Right lobe of liver (tissue), 4 donors: ENCODE data around the gene TLR9.
A peak's percentile ranks its signal among the peaks of the same experiment; 100 is the strongest.

Experiments used
- POLR2A ChIP-seq: fragments of 450-650 bp; IDR thresholded peaks from one replicate; pipeline ENCODE4 v1.6.1; 2017; ENCODE audit warnings: antibody characterized with exemption, mild to moderate bottlenecking
- TF ChIP-seq, protein P1 (sequence below), 4 donors: fragments of 200-600 bp in 3 of 4; fragments of 450-650 bp in 1 of 4; IDR thresholded peaks; one replicate each; pipeline versions ENCODE4 v1.5.1 to v1.8.0; 2016 to 2022; ENCODE audit warnings: antibody characterized with exemption in 4 of 4, mild to moderate bottlenecking in 2 of 4
- donor health status: DM: no; HTN: no; CAD: no.
- donor health status: DM: no; HTN: no; CAD: no.
- donor health status: DM: no; HTN: yes; CAD: no.

- TF ChIP-seq, protein P1, sequence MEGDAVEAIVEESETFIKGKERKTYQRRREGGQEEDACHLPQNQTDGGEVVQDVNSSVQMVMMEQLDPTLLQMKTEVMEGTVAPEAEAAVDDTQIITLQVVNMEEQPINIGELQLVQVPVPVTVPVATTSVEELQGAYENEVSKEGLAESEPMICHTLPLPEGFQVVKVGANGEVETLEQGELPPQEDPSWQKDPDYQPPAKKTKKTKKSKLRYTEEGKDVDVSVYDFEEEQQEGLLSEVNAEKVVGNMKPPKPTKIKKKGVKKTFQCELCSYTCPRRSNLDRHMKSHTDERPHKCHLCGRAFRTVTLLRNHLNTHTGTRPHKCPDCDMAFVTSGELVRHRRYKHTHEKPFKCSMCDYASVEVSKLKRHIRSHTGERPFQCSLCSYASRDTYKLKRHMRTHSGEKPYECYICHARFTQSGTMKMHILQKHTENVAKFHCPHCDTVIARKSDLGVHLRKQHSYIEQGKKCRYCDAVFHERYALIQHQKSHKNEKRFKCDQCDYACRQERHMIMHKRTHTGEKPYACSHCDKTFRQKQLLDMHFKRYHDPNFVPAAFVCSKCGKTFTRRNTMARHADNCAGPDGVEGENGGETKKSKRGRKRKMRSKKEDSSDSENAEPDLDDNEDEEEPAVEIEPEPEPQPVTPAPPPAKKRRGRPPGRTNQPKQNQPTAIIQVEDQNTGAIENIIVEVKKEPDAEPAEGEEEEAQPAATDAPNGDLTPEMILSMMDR (IDR thresholded peaks at IDR 0.05): no peak
- peak; percentile 13 for TF ChIP-seq POLR2A
Measured at GRCh38 chr3:52246728-52247408, 21.4 kb upstream of the TLR9 start.
